AG09319 (cell line): ENCODE results near the gene CAPN5.
A peak's percentile ranks its signal among the peaks of the same experiment; 100 is the strongest.

Experiments used
- DNase-seq: peaks from one replicate; pipeline ENCODE4 v3.0.0-alpha.2; 2010; ENCODE audit warnings: low read depth; ENCODE audit errors: extremely low read depth
- CTCF ChIP-seq: IDR thresholded peaks from 2 replicates; pipeline ENCODE4 v1.5.1; 2011; ENCODE audit warnings: low read depth, mild to moderate bottlenecking, inconsistent platforms, low read length, moderate library complexity

Gene CAPN5

GRCh38 chr11:77071077-77071476, 4.3 kb downstream of the CAPN5 start:
- no peak for TF ChIP-seq CTCF
- DNase-seq: no peak

- no peak for DNase-seq
- TF ChIP-seq CTCF: no peak
These were observed 5.2 kb downstream of the CAPN5 start for GRCh38 chr11:77071671-77072605.

- no peak for TF ChIP-seq CTCF
- DNase-seq: no peak
These were observed 6.1 kb downstream of the CAPN5 start for GRCh38 chr11:77072851-77073327.

GRCh38 chr11:77073328-77074001, 6.7 kb downstream of the CAPN5 start:
- DNase-seq: peak; percentile 89
- peak; percentile 89 for TF ChIP-seq CTCF

- DNase-seq: no peak
These were observed 7.4 kb downstream of the CAPN5 start for GRCh38 chr11:77074205-77074604.

GRCh38 chr11:77074626-77075221, 8.0 kb downstream of the CAPN5 start:
- no peak for DNase-seq
- TF ChIP-seq CTCF: no peak

More at GRCh38 chr11:77074205-77074604, 7.4 kb downstream of the CAPN5 start:
- no peak for TF ChIP-seq CTCF

- TF ChIP-seq CTCF: no peak
- DNase-seq: no peak
These were observed 8.7 kb downstream of the CAPN5 start for GRCh38 chr11:77075425-77075905.
